Measurements from ENCODE around the gene P2RY2.

GRCh38 chr11:73281796-73282660 lies 63.9 kb downstream of the P2RY2 start:
- no peak for TF ChIP-seq ZNF274 (IDR thresholded peaks at IDR 0.05; ENCODE audit: low read depth, low read length)
- TF ChIP-seq YY1 (IDR thresholded peaks at IDR 0.05; ENCODE audit: insufficient read depth, insufficient read length): no peak
